ENCODE measurements around the gene RPS6KC1.

GRCh38 chr1:213295860-213296259 is 244.8 kb downstream of the RPS6KC1 start:
- no peak for TF ChIP-seq POLR2A (IDR thresholded peaks at IDR 0.05)
- no peak for TF ChIP-seq CTCF (IDR thresholded peaks at IDR 0.05)
- TF ChIP-seq EP300 (IDR thresholded peaks at IDR 0.05) = no peak

Data from tibial nerve (tissue), 4 donors.